ENCODE measurements around the gene BEST3. TPM values are rescaled to one million over a fixed set of nuclear protein-coding genes. Genes with fewer than 3 reads are reported as not detected.

The BEST3 gene
- total RNA-seq: not detected in 2 replicates

GRCh38 chr12:69698769-69699540 lies at the start of gene BEST3:
Gene BEST3 (minus strand): TSS chr12:69699303. CDS start chr12:69697798, 1,505 bp downstream.
- Mint-ChIP-seq H3K36me3 (ENCODE audit: low read depth) (no peaks in the 10 kb centered on the region), H3K4me1 (ENCODE audit: low read depth) (no peaks in the 10 kb centered on the region), H3K27ac (no peak within 1 kb of the TSS), H3K9me3 (no peaks in the 10 kb centered on the region), H3K4me3 (no peak within 1 kb of the TSS), H3K27me3 (ENCODE audit: insufficient read depth) (peaks cover 6% of the 10 kb centered on the region)
- no peak for DNase-seq (ENCODE audit: low spot score)
- intact Hi-C loops (cut with micrococcal nuclease): no loop called here

GRCh38 chr12:69744109-69744508 lies 45.0 kb upstream of the BEST3 start:
- H3K27me3 Mint-ChIP-seq (ENCODE audit: insufficient read depth): peaks cover 4% of the 10 kb centered on the region
- intact Hi-C loops (cut with micrococcal nuclease): no loop called here
- no peak overlapping the region for H3K27ac Mint-ChIP-seq
- no peak for DNase-seq (ENCODE audit: low spot score)
- no peaks in the 10 kb centered on the region for H3K9me3 Mint-ChIP-seq
- peaks cover 5% of the 10 kb centered on the region for H3K36me3 Mint-ChIP-seq (ENCODE audit: low read depth)
- peaks cover 26% of the 10 kb centered on the region for H3K4me1 Mint-ChIP-seq (ENCODE audit: low read depth)
- H3K4me3 Mint-ChIP-seq: no peak overlapping the region

GRCh38 chr12:69739287-69740191 lies 40.4 kb upstream of the BEST3 start:
- H3K36me3 Mint-ChIP-seq (ENCODE audit: low read depth): peaks cover 2% of the 10 kb centered on the region
- DNase-seq (ENCODE audit: low spot score): peak; percentile 54
- H3K27me3 Mint-ChIP-seq (ENCODE audit: insufficient read depth): peaks cover 30% of the 10 kb centered on the region
- peak overlapping the region; percentile 95 for H3K4me3 Mint-ChIP-seq
- H3K27ac Mint-ChIP-seq: peak overlapping the region; percentile 92
- no peaks in the 10 kb centered on the region for H3K9me3 Mint-ChIP-seq
- intact Hi-C loops (cut with micrococcal nuclease): loop anchor here (1.0 to 5.0 kb wide), 5 partner anchors 267 to 1948 kb away; partner anchors contain the start of genes CNOT2, CPSF6, FRS2 and KCNMB4
- H3K4me1 Mint-ChIP-seq (ENCODE audit: low read depth): peaks cover 31% of the 10 kb centered on the region

- Mint-ChIP-seq H3K4me1 (ENCODE audit: low read depth) (peaks cover 31% of the 10 kb centered on the region), H3K36me3 (ENCODE audit: low read depth) (peaks cover 2% of the 10 kb centered on the region), H3K9me3 (no peaks in the 10 kb centered on the region), H3K27ac (peak within 1 kb of the TSS; percentile 92), H3K27me3 (ENCODE audit: insufficient read depth) (peaks cover 36% of the 10 kb centered on the region), H3K4me3 (peak within 1 kb of the TSS; percentile 95)
- intact Hi-C loops (cut with micrococcal nuclease): loop anchor here (1.0 to 5.0 kb wide), 8 partner anchors 153 to 1949 kb away; partner anchors contain the start of genes CCT2, CNOT2, CPSF6 and FRS2
- DNase-seq (ENCODE audit: low spot score): peak; percentile 88
Observed at GRCh38 chr12:69738351-69739286, 39.5 kb upstream of the BEST3 start, which contains the start of gene RAB3IP. Gene RAB3IP (plus strand): TSS chr12:69738860. CDS start chr12:69755409, 16,549 bp downstream.

- peaks cover 42% of the 10 kb centered on the region for H3K27me3 Mint-ChIP-seq (ENCODE audit: insufficient read depth)
Observed at GRCh38 chr12:69733638-69734037, 34.5 kb upstream of the BEST3 start.

GRCh38 chr12:69732088-69732487 lies 33.0 kb upstream of the BEST3 start:
- H3K4me3 Mint-ChIP-seq: no peak overlapping the region
- peaks cover 36% of the 10 kb centered on the region for H3K27me3 Mint-ChIP-seq (ENCODE audit: insufficient read depth)
- H3K27ac Mint-ChIP-seq: no peak overlapping the region
- intact Hi-C loops (cut with micrococcal nuclease): no loop called here
- no peak for DNase-seq (ENCODE audit: low spot score)
- H3K9me3 Mint-ChIP-seq: no peaks in the 10 kb centered on the region
- H3K36me3 Mint-ChIP-seq (ENCODE audit: low read depth): no peaks in the 10 kb centered on the region
- no peaks in the 10 kb centered on the region for H3K4me1 Mint-ChIP-seq (ENCODE audit: low read depth)

More at GRCh38 chr12:69733638-69734037, 34.5 kb upstream of the BEST3 start:
- Mint-ChIP-seq H3K9me3 (no peaks in the 10 kb centered on the region), H3K36me3 (ENCODE audit: low read depth) (no peaks in the 10 kb centered on the region), H3K4me3 (no peak overlapping the region), H3K27ac (no peak overlapping the region), H3K4me1 (ENCODE audit: low read depth) (peaks cover 4% of the 10 kb centered on the region)
- no peak for DNase-seq (ENCODE audit: low spot score)
- intact Hi-C loops (cut with micrococcal nuclease): no loop called here

GRCh38 chr12:69726922-69727321 lies 27.8 kb upstream of the BEST3 start:
- Mint-ChIP-seq H3K27me3 (ENCODE audit: insufficient read depth) (peaks cover 19% of the 10 kb centered on the region), H3K9me3 (no peaks in the 10 kb centered on the region), H3K4me3 (no peak overlapping the region), H3K36me3 (ENCODE audit: low read depth) (no peaks in the 10 kb centered on the region), H3K27ac (no peak overlapping the region), H3K4me1 (ENCODE audit: low read depth) (no peaks in the 10 kb centered on the region)
- intact Hi-C loops (cut with micrococcal nuclease): no loop called here
- no peak for DNase-seq (ENCODE audit: low spot score)

GRCh38 chr12:69720750-69721149 lies 21.6 kb upstream of the BEST3 start:
- Mint-ChIP-seq H3K27me3 (ENCODE audit: insufficient read depth) (peaks cover 11% of the 10 kb centered on the region), H3K36me3 (ENCODE audit: low read depth) (no peaks in the 10 kb centered on the region), H3K4me3 (no peak overlapping the region), H3K4me1 (ENCODE audit: low read depth) (no peaks in the 10 kb centered on the region), H3K27ac (no peak overlapping the region), H3K9me3 (no peaks in the 10 kb centered on the region)
- no peak for DNase-seq (ENCODE audit: low spot score)
- intact Hi-C loops (cut with micrococcal nuclease): no loop called here

GRCh38 chr12:69719336-69720316 lies 20.5 kb upstream of the BEST3 start:
- DNase-seq (ENCODE audit: low spot score): no peak
- Mint-ChIP-seq H3K4me3 (no peak overlapping the region), H3K27ac (no peak overlapping the region), H3K36me3 (ENCODE audit: low read depth) (no peaks in the 10 kb centered on the region), H3K4me1 (ENCODE audit: low read depth) (no peaks in the 10 kb centered on the region), H3K27me3 (ENCODE audit: insufficient read depth) (peaks cover 14% of the 10 kb centered on the region), H3K9me3 (no peaks in the 10 kb centered on the region)
- intact Hi-C loops (cut with micrococcal nuclease): no loop called here

- Mint-ChIP-seq H3K4me3 (no peak overlapping the region), H3K36me3 (ENCODE audit: low read depth) (no peaks in the 10 kb centered on the region), H3K27me3 (ENCODE audit: insufficient read depth) (peaks cover 19% of the 10 kb centered on the region), H3K27ac (no peak overlapping the region), H3K9me3 (no peaks in the 10 kb centered on the region), H3K4me1 (ENCODE audit: low read depth) (no peaks in the 10 kb centered on the region)
- no peak for DNase-seq (ENCODE audit: low spot score)
- intact Hi-C loops (cut with micrococcal nuclease): no loop called here
Observed at GRCh38 chr12:69714542-69714941, 15.4 kb upstream of the BEST3 start.

GRCh38 chr12:69712826-69713225 lies 13.7 kb upstream of the BEST3 start:
- Mint-ChIP-seq H3K27me3 (ENCODE audit: insufficient read depth) (peaks cover 17% of the 10 kb centered on the region), H3K4me1 (ENCODE audit: low read depth) (no peaks in the 10 kb centered on the region), H3K36me3 (ENCODE audit: low read depth) (no peaks in the 10 kb centered on the region), H3K4me3 (no peak overlapping the region), H3K9me3 (no peaks in the 10 kb centered on the region), H3K27ac (no peak overlapping the region)
- no peak for DNase-seq (ENCODE audit: low spot score)
- intact Hi-C loops (cut with micrococcal nuclease): no loop called here
